KBM-7 (cell line): ENCODE results near the gene BARHL1.

Experiments used
- DNase-seq: peaks from one replicate; pipeline ENCODE4 v3.0.0-alpha.2; 2015
- in situ Hi-C: fragments of 300-500 bp; cut with MboI; formaldehyde crosslinking; loops from 2 replicates; pipeline ENCODE4 v1.14.3; 2020; ENCODE audit warnings: low sequenced_read_pairs, low pct_unique_long_range_greater_than_20kb, mixed read lengths

The BARHL1 gene

GRCh38 chr9:132584601-132585560 lies 2.5 kb downstream of the BARHL1 start:
- in situ Hi-C loops = no loop called here

DNA sequence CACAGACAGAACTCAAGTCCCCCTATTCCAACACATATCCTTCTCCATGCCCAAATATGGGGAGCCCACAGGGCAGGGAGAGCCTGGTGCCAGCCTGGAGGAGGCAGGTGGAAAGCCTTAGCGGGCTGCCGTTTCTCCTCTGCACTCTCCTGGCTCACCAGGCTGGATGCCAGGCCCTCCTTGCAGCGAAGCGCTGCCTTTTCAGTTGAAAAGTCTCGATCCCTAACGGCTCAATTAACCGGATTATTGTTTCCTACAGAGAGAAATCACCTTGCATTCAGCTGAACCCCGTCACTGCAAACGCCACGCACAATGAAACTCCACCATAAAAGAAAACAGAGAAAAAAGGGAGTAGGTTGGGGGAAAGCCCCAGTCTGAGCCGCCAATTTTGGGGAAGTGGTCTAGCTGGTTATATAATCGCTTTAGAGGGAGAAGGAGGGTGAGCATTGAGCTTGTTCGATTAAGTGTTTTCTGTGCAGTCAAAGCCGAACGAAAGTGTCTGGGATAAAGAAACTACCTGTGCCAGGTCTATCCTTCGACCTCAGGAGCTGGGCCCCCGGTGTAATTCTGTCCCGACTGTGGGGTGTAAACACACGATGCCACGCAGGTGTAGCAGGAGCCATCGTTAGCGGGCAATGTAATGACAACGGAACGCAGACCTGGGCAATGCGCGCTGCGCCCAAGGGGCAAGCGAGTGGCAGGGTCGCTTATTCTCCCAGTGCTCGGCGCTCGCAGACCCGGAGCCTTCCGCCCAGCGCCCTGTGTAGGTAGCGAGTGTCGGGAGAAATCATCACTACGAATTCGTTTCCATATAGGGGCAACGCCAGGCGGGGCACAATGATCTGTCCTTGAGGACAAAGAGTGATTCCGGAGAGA lies 3.8 kb downstream of the BARHL1 start:
- in situ Hi-C loops = no loop called here
- DNase-seq = peak; percentile 53

More at GRCh38 chr9:132584601-132585560, 2.5 kb downstream of the BARHL1 start:
- DNase-seq = no peak

- DNase-seq = no peak
- in situ Hi-C loops = no loop called here
These were observed 4.6 kb downstream of the BARHL1 start for GRCh38 chr9:132586830-132587591.

DNA sequence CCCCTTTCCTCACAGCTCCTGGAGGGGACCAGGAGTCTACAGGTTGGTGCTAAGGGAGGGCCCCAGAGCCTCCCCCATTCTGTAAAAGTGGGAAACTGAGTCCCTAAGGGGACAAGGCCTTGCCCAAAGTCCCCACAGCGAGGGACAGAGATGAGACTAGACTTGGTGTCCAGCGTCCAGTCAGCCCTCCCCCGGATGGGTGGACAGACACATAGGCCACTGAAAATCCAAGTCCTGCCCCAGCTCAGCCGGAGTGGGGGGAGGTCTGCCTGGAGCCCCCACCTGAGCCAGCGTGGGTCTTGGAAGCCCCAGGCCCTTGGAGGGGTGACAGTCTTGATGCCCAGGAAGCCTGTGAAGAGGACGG lies 5.2 kb downstream of the BARHL1 start:
- DNase-seq = no peak
- in situ Hi-C loops = no loop called here

DNA sequence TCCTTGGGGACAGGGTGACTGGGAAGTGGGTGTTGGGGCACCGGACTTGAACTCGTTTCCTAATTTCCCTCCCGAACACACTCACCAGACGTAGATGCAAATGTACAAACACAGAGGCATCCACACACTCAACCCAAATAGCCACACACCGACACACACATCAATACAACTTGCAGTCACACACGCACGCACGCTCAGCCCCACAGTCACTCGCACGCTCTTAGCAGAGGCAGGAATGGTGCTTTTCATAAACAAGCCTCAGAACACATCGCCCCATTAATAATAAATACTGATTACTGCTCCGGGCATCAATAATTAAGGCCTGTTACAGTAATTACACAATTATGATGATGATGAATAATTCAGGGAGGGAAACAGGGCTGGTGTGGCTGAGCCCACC lies 5.7 kb downstream of the BARHL1 start:
- in situ Hi-C loops = no loop called here
- DNase-seq = no peak

DNA sequence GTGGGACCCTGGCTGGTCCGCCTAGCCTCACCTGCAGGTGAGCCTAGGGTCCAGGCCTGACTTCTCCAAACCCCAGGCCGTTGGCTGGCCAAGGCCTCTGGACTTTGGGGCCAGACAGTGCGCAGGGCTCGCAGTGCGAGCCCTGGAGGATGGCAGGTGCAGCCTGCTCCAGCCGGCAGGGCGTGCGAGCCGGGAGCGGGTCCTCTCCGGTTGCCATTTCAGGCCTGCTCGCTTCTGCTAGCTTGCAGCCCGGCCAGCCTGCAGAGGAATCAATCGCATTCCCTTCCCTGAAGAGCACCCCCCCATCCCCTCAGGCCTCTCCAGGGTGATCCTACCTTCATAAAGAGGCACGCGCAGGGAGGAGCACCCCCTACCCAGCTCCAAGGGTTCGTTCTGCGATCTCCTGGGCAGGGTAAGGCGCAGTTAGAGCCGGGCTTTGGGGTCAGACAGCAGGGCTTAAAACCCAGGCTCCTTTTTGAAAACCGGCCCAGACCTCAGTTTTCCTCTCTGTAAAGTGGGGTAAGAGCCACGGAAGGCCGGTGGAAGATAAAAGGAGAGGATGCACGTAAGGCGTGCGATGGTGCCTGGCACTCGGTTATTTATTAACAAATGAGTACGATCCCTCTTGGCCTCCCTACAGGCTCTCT lies 6.2 kb downstream of the BARHL1 start:
- in situ Hi-C loops = no loop called here
- no peak for DNase-seq

GRCh38 chr9:132589148-132590036 lies 7.0 kb downstream of the BARHL1 start:
- in situ Hi-C loops = no loop called here
- no peak for DNase-seq

GRCh38 chr9:132590037-132590317 lies 7.6 kb downstream of the BARHL1 start:
- no peak for DNase-seq
- in situ Hi-C loops = no loop called here

DNA sequence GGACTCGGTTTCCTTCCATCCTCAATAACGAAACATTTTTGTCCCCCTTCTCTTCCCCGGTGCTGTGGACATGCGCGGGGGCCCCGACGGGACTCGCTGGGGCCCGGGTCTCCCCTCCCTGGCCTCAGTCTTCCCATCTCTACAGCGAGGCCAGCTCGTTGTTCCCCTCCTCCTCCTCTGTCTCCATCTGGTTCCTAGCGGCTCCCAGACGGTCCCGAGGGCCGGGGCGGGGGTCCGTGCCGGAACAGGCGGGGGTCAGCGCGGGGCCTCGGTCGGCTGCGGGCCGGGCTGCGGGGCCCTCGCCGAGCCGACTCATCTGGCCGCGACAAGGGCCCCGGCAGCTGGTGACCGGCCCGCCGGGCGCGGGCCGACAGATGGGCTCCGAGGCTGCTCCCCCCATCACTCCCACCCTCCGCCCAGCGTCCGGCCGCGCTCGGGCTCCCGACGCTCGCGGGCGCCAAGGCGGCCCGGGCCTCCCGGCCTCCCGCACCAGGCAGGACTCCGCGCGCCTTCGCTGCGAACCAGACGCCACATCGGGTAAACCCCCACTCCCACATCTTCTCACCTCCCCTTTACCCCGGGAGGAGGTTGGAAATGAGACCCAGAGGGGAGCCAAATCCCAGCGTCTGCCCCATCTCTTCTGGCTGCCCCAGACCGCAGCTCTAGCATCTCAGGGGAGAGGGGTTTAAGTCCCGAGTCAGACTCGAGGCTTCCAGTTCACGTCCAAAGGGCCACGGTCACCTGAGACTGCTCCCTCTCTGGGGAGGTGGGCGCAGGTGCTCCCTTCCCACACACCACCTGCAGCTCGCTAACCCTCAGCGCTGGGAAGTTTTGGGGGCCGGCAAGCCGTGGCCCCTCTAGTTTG lies 8.1 kb downstream of the BARHL1 start:
- DNase-seq = no peak
- in situ Hi-C loops = no loop called here

- in situ Hi-C loops = no loop called here
- DNase-seq = no peak
These were observed 8.8 kb downstream of the BARHL1 start for GRCh38 chr9:132591244-132591643.

- DNase-seq = no peak
- in situ Hi-C loops = no loop called here
These were observed 9.4 kb downstream of the BARHL1 start for GRCh38 chr9:132591751-132592314.

DNA sequence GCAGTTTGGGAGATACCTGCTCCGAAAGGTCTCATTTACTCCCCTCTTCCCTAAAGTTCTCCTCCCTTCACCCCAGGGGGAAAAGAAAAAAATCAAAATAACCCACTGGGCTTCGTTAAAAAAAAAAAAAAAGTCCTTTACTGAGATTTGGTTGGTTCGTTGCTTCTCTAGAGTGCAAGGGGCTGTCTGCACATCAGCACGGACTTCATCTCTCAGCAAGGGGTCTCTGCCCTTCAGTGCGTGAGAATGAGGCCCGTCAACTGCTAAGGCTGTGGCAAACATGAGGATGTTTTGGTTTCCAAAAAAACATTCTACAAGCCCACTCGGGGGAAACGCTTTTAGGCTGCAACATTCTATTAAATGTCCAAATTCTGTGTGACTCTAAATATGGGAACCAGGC lies 10.0 kb downstream of the BARHL1 start:
- in situ Hi-C loops = no loop called here
- DNase-seq = no peak

DNA sequence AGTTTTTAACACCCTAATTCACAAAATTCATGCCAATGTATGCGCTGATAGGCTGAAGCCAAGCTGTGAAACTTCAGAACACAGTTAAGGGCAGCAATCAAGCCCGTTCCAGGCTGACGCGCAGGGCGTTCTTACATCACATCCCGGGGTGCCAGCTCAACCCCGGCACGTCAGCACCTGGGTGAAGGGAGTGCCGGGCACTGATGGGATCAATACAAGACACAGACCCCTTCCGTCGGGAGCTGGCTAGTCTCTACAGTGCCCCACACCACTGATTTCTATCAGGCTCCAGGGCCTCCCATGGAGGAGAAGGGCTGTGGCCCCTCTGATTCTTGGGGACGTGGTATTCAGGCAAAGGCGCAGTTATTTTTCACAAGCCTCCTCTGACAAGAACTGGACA lies 12.0 kb downstream of the BARHL1 start:
- DNase-seq = no peak

GRCh38 chr9:132595319-132595718 lies 12.9 kb downstream of the BARHL1 start:
- DNase-seq = no peak
- in situ Hi-C loops = no loop called here

More for the DNA sequence above, 12.0 kb downstream of the BARHL1 start:
- in situ Hi-C loops = no loop called here

GRCh38 chr9:132596200-132596599 lies 13.8 kb downstream of the BARHL1 start:
- DNase-seq = no peak
- in situ Hi-C loops = no loop called here

DNA sequence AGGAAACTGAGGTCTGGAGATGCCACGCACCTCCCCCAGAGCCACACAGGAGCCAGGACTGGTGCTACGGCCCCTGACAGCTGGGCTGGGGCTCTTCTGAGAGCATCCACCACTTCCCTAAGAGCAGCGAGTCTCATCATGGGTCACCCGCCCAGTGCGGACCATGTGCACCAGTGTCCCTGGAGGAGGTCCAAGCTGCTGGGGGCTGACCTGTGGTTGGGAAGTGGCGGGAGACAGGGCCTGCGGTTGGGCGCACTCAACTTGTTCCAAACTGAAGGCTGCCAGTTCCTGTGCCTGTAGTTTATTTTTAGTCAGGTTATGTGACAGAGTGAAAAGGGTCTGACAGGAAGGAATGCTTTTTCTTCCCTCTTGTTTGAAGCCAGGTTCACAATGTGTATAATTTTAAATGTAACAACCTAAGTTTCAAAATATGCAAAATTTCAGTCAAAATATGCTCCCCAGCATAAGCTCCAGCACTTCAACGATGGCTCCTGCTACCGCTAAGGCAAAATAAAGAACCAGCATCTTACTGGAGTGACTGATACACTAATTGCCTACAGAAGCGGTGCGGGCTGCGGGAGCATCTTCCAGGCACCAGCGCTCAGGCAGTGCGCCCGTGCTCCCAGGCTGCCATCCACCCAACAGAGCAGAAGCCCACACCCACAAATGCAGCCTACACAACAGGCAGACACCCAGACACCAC lies 14.8 kb downstream of the BARHL1 start:
- in situ Hi-C loops = no loop called here

More for the DNA sequence above, 14.8 kb downstream of the BARHL1 start:
- peak; percentile 87 for DNase-seq
